ENCODE results near the gene TNRC6C.
"Not testable (repeated sequence)": the region's sequence is repeated elsewhere in the genome, so short reads cannot be mapped to it uniquely, and the experiment has no call there.

Gene TNRC6C

DNA sequence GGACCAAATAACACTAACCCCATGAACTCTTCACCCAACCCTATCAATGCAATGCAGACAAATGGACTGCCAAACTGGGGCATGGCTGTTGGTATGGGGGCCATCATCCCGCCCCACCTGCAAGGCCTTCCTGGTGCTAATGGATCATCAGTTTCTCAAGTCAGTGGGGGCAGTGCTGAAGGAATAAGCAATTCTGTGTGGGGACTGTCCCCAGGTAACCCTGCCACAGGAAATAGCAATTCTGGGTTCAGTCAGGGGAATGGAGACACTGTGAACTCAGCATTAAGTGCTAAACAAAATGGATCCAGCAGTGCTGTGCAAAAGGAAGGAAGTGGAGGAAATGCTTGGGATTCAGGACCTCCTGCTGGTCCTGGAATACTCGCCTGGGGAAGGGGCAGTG is 91.1 kb downstream of the TNRC6C start:
- DNase-seq, result no peak

GRCh38 chr17:78051186-78051972 is 92.9 kb downstream of the TNRC6C start:
- DNase-seq, result no peak

DNA sequence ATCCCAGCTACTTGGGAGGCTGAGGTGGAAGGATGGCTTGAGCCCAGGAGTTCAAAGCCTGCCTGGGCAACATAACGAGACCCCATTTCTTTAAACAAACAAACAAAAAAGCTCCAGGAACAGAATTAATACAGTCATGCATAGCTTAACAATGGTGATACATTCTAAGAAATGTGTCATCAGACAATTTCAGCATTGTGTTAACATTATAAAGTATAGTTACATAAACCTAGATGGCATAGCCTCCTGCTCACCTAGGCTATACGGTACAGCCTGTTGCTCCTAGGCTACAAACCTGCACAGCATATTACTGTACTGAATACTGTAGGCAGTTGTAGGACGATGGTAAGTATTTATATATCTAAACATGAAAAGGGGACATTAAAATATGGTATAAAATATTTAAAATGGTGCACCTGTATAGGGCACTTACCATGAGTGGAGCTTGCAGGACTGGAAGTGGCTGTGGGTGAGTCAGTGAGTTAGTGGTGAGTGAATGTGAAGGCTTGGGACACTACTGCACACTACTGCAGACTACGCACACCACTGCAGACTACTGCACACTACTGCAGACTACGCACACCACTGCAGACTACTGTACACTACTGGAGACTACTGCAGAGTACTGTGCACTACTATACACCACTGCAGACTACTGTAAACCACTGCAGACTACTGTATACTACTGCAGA is 95.4 kb downstream of the TNRC6C start:
- no peak for DNase-seq

DNA sequence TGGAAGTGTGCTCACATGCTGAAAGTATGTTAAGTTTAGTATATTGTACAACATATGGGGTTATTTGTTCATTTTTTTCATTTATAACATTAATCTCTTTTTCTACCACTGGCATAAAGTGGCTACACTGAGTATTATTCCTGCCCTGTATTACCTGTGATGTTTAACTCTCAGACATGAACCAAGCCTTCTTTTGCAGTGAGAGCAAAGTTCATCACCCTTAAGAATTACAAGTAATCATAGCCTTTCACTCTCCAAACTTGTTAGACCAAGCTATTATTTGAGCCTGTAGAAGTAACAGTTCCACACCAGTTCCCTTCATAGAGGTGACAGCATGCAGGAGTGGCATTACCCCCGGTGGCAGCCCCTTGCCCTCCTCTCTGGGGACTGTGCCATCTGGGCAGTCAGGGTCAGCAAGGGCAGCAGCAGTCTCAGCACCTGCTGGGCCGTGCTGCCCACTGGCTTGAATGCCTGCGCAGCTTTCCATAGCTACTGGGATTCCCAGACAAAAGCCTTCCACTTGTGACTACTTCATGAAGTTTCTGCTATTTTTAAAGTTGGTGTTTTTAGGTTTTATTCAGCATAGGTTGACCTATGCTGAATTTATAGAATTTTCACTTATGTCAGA is 98.7 kb downstream of the TNRC6C start:
- DNase-seq, result no peak

DNA sequence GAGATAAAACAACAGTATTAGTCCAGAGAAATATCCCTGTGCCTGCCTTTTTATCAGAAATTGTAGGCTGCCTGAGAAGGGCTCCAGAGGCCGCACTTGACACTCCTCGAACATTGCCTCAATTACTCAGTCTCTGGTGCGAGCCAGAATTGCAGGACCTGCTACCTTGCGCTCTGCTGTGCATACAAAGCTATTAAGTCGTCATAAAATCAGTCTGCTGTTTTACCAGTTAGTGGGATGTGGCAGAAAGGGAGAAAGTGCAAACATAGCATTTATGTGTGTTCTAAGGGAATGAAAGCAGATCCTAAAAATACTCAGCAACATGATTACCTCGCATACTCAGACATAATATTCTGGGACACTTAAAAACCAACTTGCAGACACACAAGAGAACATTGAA is 99.5 kb downstream of the TNRC6C start:
- no peak for DNase-seq

DNA sequence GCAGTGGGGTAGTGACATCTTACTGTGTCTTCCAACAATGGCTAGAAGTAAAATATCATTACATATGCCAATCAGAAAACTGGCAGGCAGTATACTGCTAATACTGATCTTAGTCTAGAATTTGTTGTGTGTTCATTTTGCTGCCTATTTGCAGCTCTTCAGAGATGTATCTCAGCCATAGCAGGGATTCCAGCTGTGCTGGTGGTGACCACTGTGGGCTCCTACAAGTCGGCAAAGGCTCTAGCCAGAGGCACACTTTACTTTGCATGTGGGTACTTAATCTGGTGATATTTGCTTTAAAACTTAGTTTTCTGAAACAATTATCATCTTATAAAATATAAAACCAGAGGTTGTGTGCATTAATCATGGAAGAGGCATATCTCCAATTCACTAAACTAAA is 100.1 kb downstream of the TNRC6C start:
- no peak for DNase-seq

GRCh38 chr17:78062596-78062995 is 104.1 kb downstream of the TNRC6C start:
- no peak for DNase-seq

DNA sequence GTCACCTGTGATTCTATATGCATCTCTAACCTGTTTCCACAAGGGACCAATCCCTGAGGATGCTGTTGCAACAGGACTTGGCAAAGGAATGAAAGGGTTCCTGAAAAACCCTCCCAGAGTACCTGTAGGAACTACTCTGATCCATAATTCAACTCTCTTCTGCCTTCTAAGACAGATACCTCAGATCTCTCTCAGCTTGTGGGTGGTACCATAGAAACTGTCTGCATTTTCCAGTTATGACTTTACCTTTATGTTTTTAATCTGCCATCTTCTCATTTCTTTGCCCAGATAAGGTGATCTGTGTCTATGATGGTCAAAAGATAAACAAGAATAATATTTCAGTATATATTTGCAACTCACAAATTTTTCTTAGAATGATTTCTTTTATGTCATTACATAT is 105.0 kb downstream of the TNRC6C start:
- no peak for DNase-seq

DNA sequence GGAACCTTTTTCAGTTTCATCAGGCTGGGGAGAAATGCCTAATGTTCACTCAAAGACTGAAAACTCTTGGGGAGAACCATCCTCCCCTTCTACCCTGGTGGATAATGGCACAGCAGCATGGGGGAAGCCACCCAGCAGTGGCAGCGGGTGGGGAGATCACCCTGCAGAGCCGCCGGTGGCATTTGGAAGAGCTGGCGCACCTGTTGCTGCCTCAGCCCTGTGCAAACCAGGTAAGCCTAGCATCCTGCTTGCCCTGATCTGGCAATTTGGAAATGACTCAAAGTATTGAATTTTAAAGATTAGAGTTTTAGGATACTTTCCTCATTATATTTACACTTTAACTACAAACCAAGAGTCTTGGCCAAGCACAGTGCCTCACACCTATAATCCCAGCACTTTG is 106.2 kb downstream of the TNRC6C start:
- DNase-seq, result no peak

- DNase-seq, result not testable (repeated sequence)
These were observed 108.5 kb downstream of the TNRC6C start for GRCh38 chr17:78066976-78067375.

- DNase-seq, result no peak
These were observed 111.2 kb downstream of the TNRC6C start for GRCh38 chr17:78069695-78070094.

DNA sequence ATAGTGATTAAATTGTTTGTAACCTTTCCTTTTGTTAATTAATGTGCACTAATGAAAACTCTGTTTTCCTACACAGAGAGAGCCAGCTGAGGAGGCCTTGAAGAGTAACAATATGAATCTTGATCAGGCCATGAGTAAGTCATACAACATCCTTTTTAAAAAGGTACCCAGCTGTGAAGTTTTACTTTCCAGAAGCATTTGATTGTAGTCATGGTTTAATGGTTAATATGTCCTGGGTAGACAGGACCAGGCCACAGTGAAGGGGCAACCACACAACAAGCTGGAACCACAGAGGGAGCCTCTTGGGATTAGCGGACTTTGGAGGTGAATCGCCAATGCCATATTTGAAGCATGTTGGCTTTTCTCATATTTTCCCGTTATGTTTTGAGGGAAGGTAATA is 114.5 kb downstream of the TNRC6C start:
- no peak for DNase-seq

DNA sequence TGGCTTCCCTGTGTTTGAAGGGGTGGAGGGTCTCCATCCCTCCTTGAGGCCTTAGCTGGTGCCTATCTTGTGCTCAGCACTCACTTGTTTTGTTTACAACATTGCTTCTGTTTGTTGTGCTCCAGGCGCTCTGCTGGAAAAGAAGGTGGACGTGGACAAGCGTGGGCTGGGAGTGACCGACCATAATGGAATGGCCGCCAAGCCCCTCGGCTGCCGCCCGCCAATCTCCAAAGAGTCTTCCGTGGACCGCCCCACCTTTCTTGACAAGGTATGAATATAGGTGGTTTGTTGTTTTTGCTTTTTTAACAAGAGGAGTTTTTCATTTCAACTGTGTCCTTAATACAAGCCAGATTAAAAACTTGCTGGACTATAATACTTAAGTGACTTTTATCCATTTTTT is 116.5 kb downstream of the TNRC6C start:
- no peak for DNase-seq

GRCh38 chr17:78075545-78075944 is 117.0 kb downstream of the TNRC6C start:
- DNase-seq, result no peak

GRCh38 chr17:78079253-78079652 is 120.8 kb downstream of the TNRC6C start:
- DNase-seq, result no peak

- no peak for DNase-seq
These were observed 123.0 kb downstream of the TNRC6C start for GRCh38 chr17:78081551-78081950.

- peak; percentile 17 for DNase-seq
These were observed 123.9 kb downstream of the TNRC6C start for GRCh38 chr17:78082355-78082872.

GRCh38 chr17:78082988-78083387 is 124.5 kb downstream of the TNRC6C start:
- DNase-seq, result peak; percentile 89

- no peak for DNase-seq
These were observed 128.2 kb downstream of the TNRC6C start for GRCh38 chr17:78086740-78087139.

- no peak for DNase-seq
These were observed 130.0 kb downstream of the TNRC6C start for GRCh38 chr17:78088529-78088928.

DNA sequence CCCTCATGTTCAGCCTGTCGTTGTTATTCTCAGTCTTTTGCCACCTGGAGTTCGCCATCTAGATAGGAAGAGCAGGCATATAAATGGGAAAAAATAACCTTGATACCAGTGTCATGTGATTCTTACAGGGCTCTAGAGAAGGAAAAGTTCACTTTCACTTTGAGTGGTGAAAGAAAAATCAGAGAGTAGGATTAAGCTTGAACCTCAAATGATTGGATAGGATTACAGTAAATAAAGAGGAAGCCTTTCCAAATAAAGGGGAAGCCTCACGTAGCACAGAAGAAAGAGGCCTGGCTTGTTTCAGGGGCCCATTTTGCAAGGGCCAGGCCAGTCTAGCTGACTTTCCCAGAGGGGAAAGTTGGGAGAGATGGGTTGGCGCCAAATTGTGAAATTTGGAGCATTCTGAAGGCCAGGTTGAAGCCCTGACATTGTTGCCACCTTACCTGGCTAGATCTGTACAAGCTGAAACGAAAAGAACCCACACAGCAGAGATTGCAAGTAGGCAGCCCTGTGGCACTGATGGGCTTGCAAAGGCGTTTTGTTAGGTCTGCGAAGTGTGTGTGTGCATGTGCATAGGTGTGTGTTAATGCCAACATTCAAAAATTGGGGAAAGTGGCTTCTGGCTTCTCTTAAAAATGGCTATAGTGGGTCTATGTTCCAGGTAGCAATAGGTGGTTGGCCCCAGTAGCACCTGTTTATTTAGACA is 131.2 kb downstream of the TNRC6C start:
- no peak for DNase-seq

DNA sequence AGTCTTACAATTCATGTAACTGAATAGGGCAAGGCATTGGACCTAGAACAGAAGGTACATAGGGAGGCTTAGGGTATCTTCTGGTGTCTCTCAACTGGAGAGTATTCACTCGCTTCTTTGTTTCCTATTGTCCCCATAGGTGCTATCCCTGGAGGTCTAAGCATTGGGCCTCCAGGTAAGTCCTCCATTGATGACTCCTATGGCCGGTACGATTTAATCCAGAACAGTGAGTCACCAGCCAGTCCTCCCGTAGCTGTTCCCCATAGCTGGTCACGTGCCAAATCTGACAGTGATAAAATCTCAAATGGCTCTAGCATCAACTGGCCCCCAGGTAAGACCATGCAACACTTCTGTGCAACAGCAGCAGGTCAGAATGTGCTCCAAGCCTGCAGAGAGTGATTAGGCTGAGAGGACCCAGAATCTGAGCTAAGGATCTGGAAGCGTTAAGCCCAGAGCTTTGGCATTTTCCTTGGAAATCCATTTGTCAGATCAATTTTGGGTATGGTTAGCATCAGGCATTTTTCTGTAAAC is 134.4 kb downstream of the TNRC6C start:
- DNase-seq, result no peak

DNA sequence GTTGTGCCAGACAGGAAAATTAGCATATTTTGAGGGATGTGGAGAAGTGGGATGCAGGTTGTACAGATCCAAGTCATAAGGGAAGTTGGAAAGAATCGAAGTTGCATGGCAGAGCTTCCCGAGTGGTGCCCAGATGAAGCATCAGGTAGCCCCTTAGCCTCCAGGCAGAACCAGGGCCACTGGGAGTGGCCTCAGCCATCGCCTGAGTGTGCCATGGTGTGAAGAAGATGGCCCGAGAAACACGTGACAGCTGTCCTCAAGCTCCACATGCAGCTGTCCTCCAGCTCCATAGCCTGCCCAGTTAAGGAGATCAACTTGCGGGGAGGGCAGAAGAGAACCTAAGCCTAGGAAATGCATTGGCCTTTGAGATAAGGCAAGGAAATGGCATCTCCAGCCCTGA is 136.5 kb downstream of the TNRC6C start:
- DNase-seq, result no peak

All from NCI-H146 (cell line).